ENCODE results near the gene PIP4K2C.
"Not testable (repeated sequence)": the region's sequence is repeated elsewhere in the genome, so short reads cannot be mapped to it uniquely, and the experiment has no call there.

Gene PIP4K2C

GRCh38 chr12:57641699-57642442, 50.9 kb downstream of the PIP4K2C start:
- no peak for DNase-seq

- peak in 2 of 3 experiments; percentile 24 to 34 for DNase-seq
Measured at GRCh38 chr12:57645990-57646658, 55.1 kb downstream of the PIP4K2C start.

DNA sequence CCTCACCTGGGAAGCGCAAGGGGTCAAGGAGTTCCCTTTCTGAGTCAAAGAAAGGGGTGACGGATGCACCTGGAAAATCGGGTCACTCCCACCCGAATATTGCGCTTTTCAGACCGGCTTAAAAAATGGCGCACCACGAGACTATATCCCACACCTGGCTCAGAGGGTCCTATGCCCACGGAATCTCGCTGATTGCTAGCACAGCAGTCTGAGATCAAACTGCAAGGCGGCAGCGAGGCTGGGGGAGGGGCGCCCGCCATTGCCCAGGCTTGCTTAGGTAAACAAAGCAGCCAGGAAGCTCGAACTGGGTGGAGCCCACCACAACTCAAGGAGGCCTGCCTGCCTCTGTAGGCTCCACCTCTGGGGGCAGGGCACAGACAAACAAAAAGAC, 55.7 kb downstream of the PIP4K2C start:
- DNase-seq, result not testable (repeated sequence)

Data from NCI-H1417 (cell line).